HepG2 (cell line): ENCODE measurements around the gene C20orf204. TPM values are rescaled to one million over a fixed set of nuclear protein-coding genes. Genes with fewer than 3 reads are reported as not detected.

Experiments
- BCL3 ChIP-seq: sonication (generic); formaldehyde crosslinking; IDR thresholded peaks from 2 replicates; pipeline ENCODE4 v1.5.1; 2020; ENCODE audit warnings: mild to moderate bottlenecking, missing genetic modification reagents, moderate library complexity
- CREBL2 ChIP-seq: sonication (generic); formaldehyde crosslinking; IDR thresholded peaks from 2 replicates; pipeline ENCODE4 v1.8.1; 2023; ENCODE audit warnings: missing genetic modification reagents, mild to moderate bottlenecking, borderline replicate concordance
- DNMT1 ChIP-seq: sonication (generic); formaldehyde crosslinking; IDR thresholded peaks from 2 replicates; pipeline ENCODE4 v1.5.1; 2020; ENCODE audit warnings: mild to moderate bottlenecking, missing genetic modification reagents
- DNMT3B ChIP-seq: conservative IDR thresholded peaks from 2 replicates; pipeline ENCODE4 v1.6.1; 2016; ENCODE audit warnings: missing biosample characterization, control low read depth
- DPF2 ChIP-seq: sonication (generic); formaldehyde crosslinking; IDR thresholded peaks from 2 replicates; pipeline ENCODE4 v1.4.0; 2020; ENCODE audit warnings: mild to moderate bottlenecking, low read depth, missing genetic modification reagents, borderline replicate concordance
- ERF ChIP-seq: IDR thresholded peaks from 2 replicates; pipeline ENCODE4 v1.6.1; 2018; ENCODE audit warnings: missing biosample characterization, missing genetic modification reagents
- FOXO4 ChIP-seq: sonication (generic); formaldehyde crosslinking; conservative IDR thresholded peaks from 2 replicates; pipeline ENCODE4 v1.8.1; 2023; ENCODE audit warnings: missing genetic modification reagents
- HES4 ChIP-seq: sonication (generic); formaldehyde crosslinking; IDR thresholded peaks from 2 replicates; pipeline ENCODE4 v1.9.0; 2021; ENCODE audit warnings: mild to moderate bottlenecking, missing genetic modification reagents, borderline replicate concordance
- KDM5B ChIP-seq: sonication (generic); formaldehyde crosslinking; IDR thresholded peaks from 2 replicates; pipeline ENCODE4 v1.4.0; 2020; ENCODE audit warnings: missing genetic modification reagents, mild to moderate bottlenecking, borderline replicate concordance
- KLF15 ChIP-seq: sonication (generic); formaldehyde crosslinking; IDR thresholded peaks from 2 replicates; pipeline ENCODE4 v1.8.1; 2023; ENCODE audit warnings: borderline replicate concordance, mild to moderate bottlenecking, inconsistent platforms, missing genetic modification reagents, mixed read lengths
- MXI1 ChIP-seq: IDR thresholded peaks from 3 replicates; pipeline ENCODE4 v1.6.1; 2012; ENCODE audit warnings: low read depth, low read length, inconsistent platforms, borderline replicate concordance
- NFE2L1 ChIP-seq: sonication (generic); formaldehyde crosslinking; IDR thresholded peaks from 2 replicates; pipeline ENCODE4 v1.4.0; 2020; ENCODE audit warnings: missing genetic modification reagents, mild to moderate bottlenecking, borderline replicate concordance
- THAP8 ChIP-seq: sonication (generic); formaldehyde crosslinking; IDR thresholded peaks from 2 replicates; pipeline ENCODE4 v1.5.1; 2020; ENCODE audit warnings: missing genetic modification reagents, mild to moderate bottlenecking, borderline replicate concordance
- UBTF ChIP-seq: sonication (generic); formaldehyde crosslinking; IDR thresholded peaks from 2 replicates; pipeline ENCODE4 v1.4.0; 2020; ENCODE audit warnings: mild to moderate bottlenecking, missing genetic modification reagents
- ZFP36 ChIP-seq: fragments of 150-350 bp; IDR thresholded peaks from 2 replicates; pipeline ENCODE4 v1.6.1; 2018; ENCODE audit warnings: borderline replicate concordance, low read length, low read depth; ENCODE audit not compliant: partially characterized antibody
- ZMYM3 ChIP-seq: sonication (generic); formaldehyde crosslinking; IDR thresholded peaks from 2 replicates; pipeline ENCODE4 v1.5.1; 2020; ENCODE audit warnings: mild to moderate bottlenecking, missing genetic modification reagents
- ZNF138 ChIP-seq: sonication (generic); formaldehyde crosslinking; IDR thresholded peaks from 2 replicates; pipeline ENCODE4 v1.5.0; 2020; ENCODE audit warnings: mild to moderate bottlenecking, low read depth, missing genetic modification reagents
- ZNF614 ChIP-seq: IDR thresholded peaks from 2 replicates; pipeline ENCODE4 v1.6.1; 2018; ENCODE audit warnings: missing biosample characterization, missing genetic modification reagents, inconsistent platforms, borderline replicate concordance
- ZNF713 ChIP-seq: sonication (generic); formaldehyde crosslinking; IDR thresholded peaks from 2 replicates; pipeline ENCODE4 v1.4.0; 2020; ENCODE audit warnings: mild to moderate bottlenecking, missing genetic modification reagents
- ZNF746 ChIP-seq: sonication (generic); formaldehyde crosslinking; IDR thresholded peaks from 2 replicates; pipeline ENCODE4 v1.8.0; 2022; ENCODE audit warnings: mild to moderate bottlenecking, missing genetic modification reagents
- ZNF761 ChIP-seq: sonication (generic); formaldehyde crosslinking; conservative IDR thresholded peaks from 2 replicates; pipeline ENCODE4 v1.4.0; 2020; ENCODE audit warnings: mild to moderate bottlenecking, missing genetic modification reagents
- ZNF773 ChIP-seq: sonication (generic); formaldehyde crosslinking; IDR thresholded peaks from 2 replicates; pipeline ENCODE4 v1.4.0; 2020; ENCODE audit warnings: missing genetic modification reagents, borderline replicate concordance
- ZSCAN25 ChIP-seq: sonication (generic); formaldehyde crosslinking; IDR thresholded peaks from 2 replicates; pipeline ENCODE4 v1.8.0; 2022; ENCODE audit warnings: mild to moderate bottlenecking, missing genetic modification reagents
- polyA plus RNA-seq, 8 experiments: library from polyadenylated mRNA; depleted of rRNA in 3 of 8; stranded (reverse) in 7 of 8; unstranded in 1 of 8; fragments of >200 nt; fragmentation: Illumina TruSeq in 4 of 8; extraction: Trizol in 4 of 8; gene quantifications; 2 replicates each; pipeline versions ENCODE4 v1.2.1 to v1.2.3, GENCODE V29; 2011 to 2016; ENCODE audit warnings: low read depth in 4 of 8, missing spikeins in 1 of 8, mixed read lengths in 1 of 8; ENCODE audit not compliant: insufficient read depth in 1 of 8
- total RNA-seq, 5 experiments: library from RNA; depleted of rRNA; stranded (reverse); fragments of >200 nt; fragmentation: Illumina TruSeq; extraction: Trizol; gene quantifications; 2 replicates each; pipeline ENCODE4 v1.2.3, GENCODE V29; 2016; ENCODE audit warnings: low read depth in 1 of 5

The C20orf204 gene
- total and polyA plus RNA-seq, 2 of the 13 experiments (the other 11 are each of a cell fraction or from before 2014, with no cell fraction given) = 22.1 to 80.0 TPM

- TF ChIP-seq DNMT1 (CRISPR knock-in tag) (peak; percentile 64; the same call in 1 of the 2 replicates), BCL3 (CRISPR knock-in tag) (peak; percentile 86), ZNF746 (CRISPR knock-in tag) (0 out of 2 replicates have a peak, but pooled peaks have one; percentile 29), THAP8 (CRISPR knock-in tag) (no peak), UBTF (CRISPR knock-in tag) (peak; percentile 71), DNMT3B (CRISPR knock-in tag) (0 out of 2 replicates have a peak, but pooled peaks have one; percentile 10), CREBL2 (peak; percentile 92; the same call in 1 of the 2 replicates), ZNF713 (CRISPR knock-in tag) (no peak), ZMYM3 (CRISPR knock-in tag) (no peak), KDM5B (peak; percentile 88), ZNF138 (peak; percentile 67; the same call in 1 of the 2 replicates), ZNF614 (no peak), ZFP36 (peak; percentile 27), MXI1 (0 out of 3 replicates have a peak, but pooled peaks have one; percentile 7), NFE2L1 (peak; percentile 74; the same call in 1 of the 2 replicates), KLF15 (CRISPR knock-in tag) (peak; percentile 42), ZSCAN25 (CRISPR knock-in tag) (peak; percentile 61; the same call in 1 of the 2 replicates), FOXO4 (CRISPR knock-in tag) (no peak), ZNF761 (CRISPR knock-in tag) (0 out of 2 replicates have a peak, but pooled peaks have one; percentile 93), DPF2 (CRISPR knock-in tag) (peak; percentile 34; the same call in 1 of the 2 replicates), HES4 (CRISPR knock-in tag) (0 out of 2 replicates have a peak, but pooled peaks have one; percentile 13), ERF (no peak; the same call in 1 of the 2 replicates), ZNF773 (0 out of 2 replicates have a peak, but pooled peaks have one; percentile 7)
These were observed 21.1 kb downstream of the C20orf204 start (continued) for GRCh38 chr20:64056889-64057627.
